Measurements from ENCODE around the gene DDX46.
"Not testable (repeated sequence)": the region's sequence is repeated elsewhere in the genome, so short reads cannot be mapped to it uniquely, and the experiment has no call there.

Gene DDX46

DNA sequence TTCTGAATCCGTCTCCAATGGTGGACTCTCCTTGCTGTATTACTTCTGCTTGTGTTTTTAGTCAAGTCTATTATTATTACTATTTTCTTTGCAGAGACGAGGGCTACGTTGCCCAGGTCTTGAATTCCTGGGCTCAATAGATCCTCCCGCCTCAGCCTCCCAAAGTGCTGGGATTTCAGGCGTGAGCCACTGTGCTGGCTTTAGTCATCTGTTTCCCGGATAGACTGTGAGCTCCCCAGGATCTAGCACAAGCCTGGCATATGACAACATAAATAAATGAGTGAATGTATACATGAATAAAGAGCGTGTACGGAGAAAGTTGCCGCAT lies 439 bp upstream of the DDX46 start:
- Mint-ChIP-seq H3K36me3 (ENCODE audit: insufficient read depth) (peaks cover 10% of the 10 kb centered on the region), H3K4me1 (ENCODE audit: low read depth in 2 of 2) (peaks cover 19 to 27% of the 10 kb centered on the region in 2 donors), H3K4me3 (peak overlapping the region; percentile 99 to 100), H3K27me3 (no peaks in the 10 kb centered on the region), H3K27ac (peak overlapping the region; percentile 97 to 98), H3K9me3 (no peaks in the 10 kb centered on the region)
- ATAC-seq (replicated peaks) (no peak), DNase-seq (no peak)

DNA sequence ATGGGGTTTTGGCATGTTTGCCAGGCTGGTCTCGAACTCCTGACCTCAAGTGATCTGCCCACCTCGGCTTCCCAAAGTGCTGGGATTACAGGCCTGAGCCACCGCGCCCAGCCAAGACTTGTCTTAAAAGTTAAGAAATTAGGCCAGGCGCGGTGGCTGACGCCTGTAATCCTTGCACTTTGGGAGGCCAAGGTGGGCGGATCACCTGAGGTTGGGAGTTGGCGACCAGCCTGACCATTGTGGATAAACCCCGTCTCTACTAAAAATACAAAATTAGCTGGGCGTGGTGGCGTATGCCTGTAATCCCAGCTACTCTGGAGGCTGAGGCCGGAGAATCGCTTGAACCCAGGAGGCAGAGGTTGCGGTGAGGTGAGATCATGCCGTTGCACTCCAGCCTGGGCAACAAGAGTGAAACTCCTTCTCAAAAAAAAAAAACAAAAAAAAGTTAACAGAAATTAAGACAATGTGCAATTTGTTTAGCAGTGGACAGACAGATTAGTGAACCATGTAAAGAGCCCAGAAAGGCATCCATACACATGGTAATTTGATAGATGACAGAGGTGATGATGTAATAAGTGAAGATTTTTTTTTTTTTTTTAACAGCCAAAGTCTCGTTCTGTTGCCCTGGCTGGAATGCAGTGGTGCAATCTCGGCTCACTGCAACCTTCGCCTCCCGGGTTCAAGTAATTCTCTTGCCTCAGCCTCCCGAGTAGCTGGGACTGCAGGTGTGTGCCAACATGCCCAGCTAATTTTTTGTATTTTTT lies 9.1 kb downstream of the DDX46 start:
- not testable (repeated sequence) for H3K9me3 Mint-ChIP-seq; H3K4me3 Mint-ChIP-seq; DNase-seq; ATAC-seq (replicated peaks); H3K27ac Mint-ChIP-seq; H3K4me1 Mint-ChIP-seq (ENCODE audit: low read depth in 2 of 2); H3K27me3 Mint-ChIP-seq
- H3K36me3 Mint-ChIP-seq (ENCODE audit: insufficient read depth), result peaks cover 90% of the 10 kb centered on the region

DNA sequence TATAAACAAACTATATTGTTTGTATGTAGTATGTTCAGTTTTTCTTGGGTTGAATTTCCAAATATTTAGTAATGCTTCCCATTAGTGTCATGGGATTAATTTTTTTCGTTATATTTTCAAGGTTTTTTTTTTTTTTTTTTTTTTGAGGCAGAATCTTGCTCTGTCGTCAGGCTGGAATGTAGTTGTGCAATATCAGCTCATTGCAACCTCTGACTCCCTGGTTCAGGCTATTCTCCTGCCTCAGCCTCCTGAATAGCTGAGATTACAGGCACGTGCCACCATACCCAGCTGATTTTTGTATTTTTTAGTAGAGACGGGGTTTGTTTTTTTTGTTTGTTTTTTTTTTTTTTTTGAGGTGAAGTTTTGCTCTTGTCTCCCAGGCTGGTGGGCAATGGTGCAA lies 10.6 kb downstream of the DDX46 start:
- Mint-ChIP-seq H3K9me3 (no peaks in the 10 kb centered on the region), H3K27ac (no peak overlapping the region), H3K36me3 (ENCODE audit: insufficient read depth) (peaks cover 94% of the 10 kb centered on the region), H3K27me3 (no peaks in the 10 kb centered on the region), H3K4me3 (no peak overlapping the region), H3K4me1 (ENCODE audit: low read depth in 2 of 2) (peaks cover 0 to 3% of the 10 kb centered on the region in 2 donors)
- ATAC-seq (replicated peaks), result no peak
- no peak for DNase-seq

DNA sequence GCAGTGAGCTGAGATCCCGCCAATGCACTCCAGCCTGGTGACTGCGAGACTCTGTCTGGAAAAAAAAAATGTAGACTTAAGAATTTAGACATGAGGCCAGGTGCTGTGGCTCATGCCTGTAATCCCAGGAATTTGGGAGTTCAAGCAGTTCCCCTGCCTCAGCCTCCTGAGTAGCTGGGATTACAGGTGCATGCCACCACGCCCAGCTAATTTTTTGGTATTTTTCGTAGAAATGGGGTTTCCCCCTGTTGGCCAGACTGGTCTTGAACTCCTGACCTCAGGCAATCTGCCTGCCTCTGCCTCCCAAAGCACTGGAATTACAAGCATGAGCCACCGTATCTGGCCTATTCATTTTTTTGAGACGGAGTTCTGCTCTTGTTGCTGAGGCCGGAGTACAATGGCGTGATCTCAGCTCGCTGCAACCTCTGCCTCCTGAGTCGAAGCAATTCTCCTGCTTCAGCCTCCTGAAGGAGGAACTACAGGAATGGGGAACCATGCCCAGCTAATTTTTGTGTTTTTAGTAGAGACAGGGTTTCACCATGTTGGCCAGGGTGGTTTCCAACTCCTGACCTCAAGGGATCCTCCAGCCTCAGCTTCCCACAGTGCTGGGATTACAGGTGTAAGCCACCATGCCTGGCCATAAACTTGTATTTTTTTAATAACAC lies 14.0 kb downstream of the DDX46 start:
- H3K9me3 Mint-ChIP-seq, result no peaks in the 10 kb centered on the region
- peaks cover 93% of the 10 kb centered on the region for H3K36me3 Mint-ChIP-seq (ENCODE audit: insufficient read depth)
- no peak overlapping the region for H3K27ac Mint-ChIP-seq
- ATAC-seq (replicated peaks) (no peak), DNase-seq (no peak)
- H3K4me1 Mint-ChIP-seq (ENCODE audit: low read depth in 2 of 2), result no peaks in the 10 kb centered on the region
- H3K4me3 Mint-ChIP-seq, result no peak overlapping the region
- H3K27me3 Mint-ChIP-seq, result no peaks in the 10 kb centered on the region

DNA sequence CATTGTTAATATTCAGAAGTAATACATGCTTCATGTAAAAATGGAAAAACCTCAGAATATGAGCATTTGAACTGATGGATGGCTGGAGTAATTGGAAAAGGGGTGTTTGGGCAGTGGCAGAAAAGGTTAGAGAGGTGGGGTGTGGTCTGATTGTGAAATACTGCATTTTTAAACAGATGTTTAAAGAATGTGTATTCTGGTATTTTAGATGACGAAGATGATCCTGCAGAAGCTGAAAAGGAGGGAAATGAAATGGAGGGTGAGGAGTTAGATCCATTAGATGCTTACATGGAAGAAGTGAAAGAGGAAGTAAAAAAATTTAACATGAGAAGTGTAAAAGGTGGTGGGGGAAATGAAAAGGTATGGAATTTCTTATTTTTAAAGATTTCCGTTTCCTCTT lies 18.8 kb downstream of the DDX46 start:
- Mint-ChIP-seq H3K4me1 (ENCODE audit: low read depth in 2 of 2) (no peaks in the 10 kb centered on the region), H3K4me3 (no peak overlapping the region), H3K9me3 (no peaks in the 10 kb centered on the region), H3K27ac (no peak overlapping the region), H3K36me3 (ENCODE audit: insufficient read depth) (peaks cover 80% of the 10 kb centered on the region), H3K27me3 (no peaks in the 10 kb centered on the region)
- DNase-seq (no peak), ATAC-seq (replicated peaks) (no peak)

DNA sequence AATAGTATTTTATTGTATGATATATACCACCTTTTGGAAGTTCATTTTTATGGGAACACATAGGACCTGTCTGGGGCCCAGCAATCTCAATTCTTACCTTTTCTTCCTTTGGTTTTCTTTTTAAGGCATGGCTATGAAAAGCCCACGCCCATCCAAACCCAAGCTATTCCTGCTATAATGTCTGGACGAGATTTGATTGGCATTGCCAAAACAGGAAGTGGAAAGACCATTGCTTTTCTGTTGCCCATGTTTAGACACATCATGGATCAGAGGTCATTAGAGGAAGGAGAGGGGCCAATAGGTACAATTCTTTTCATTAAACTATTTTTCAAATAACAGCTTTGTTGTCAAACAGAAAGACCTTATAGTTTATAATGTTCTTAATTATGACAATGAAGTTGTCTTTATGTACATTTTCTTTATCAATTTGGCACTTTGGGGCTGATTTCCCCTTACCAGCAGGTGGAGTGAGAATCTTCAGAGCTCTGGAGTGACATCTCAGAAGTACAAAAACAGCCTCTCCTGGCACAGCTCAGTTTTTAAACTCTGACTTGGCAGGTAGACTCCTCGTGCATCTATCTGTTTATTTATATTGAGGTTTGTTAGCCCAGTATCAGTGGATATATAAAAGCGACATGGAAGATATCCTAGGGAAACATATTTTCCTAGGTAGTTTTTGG lies 25.8 kb downstream of the DDX46 start:
- Mint-ChIP-seq H3K9me3 (no peaks in the 10 kb centered on the region), H3K27ac (peak overlapping the region; percentile 8 to 67), H3K36me3 (ENCODE audit: insufficient read depth) (peaks cover 83% of the 10 kb centered on the region), H3K4me1 (ENCODE audit: low read depth in 2 of 2) (no peaks in the 10 kb centered on the region), H3K27me3 (no peaks in the 10 kb centered on the region), H3K4me3 (no peak overlapping the region)
- DNase-seq (no peak), ATAC-seq (replicated peaks) (no peak)

DNA sequence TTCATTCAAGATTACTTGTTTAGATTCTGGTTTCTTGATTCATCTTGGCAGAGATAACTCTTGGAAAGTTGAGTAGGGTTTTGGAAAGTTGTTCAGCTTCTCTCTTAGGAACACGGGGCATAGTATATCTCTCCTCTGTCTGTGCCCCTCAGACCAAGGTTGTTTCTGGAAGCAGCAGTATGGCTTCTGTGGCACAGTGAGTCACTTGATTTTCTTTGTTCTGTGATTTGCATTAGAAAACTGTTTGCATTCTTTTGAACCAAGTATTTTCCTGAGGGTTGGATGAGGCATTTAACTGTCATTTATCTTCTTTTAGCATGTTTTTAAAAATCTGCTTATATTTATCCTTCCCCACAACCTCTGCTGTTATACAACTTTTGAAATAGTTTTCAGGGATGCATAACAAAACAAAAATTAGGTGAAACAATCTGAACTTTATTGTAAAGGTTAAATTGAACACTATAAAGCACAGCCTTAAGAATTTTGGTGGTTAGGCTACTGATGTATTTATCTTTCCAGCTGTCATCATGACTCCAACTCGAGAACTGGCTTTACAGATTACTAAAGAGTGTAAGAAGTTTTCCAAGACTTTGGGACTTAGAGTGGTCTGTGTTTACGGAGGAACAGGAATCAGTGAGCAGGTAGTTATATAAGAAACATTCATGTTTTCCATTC lies 26.5 kb downstream of the DDX46 start:
- ATAC-seq (replicated peaks) (no peak), DNase-seq (no peak)
- Mint-ChIP-seq H3K36me3 (ENCODE audit: insufficient read depth) (peaks cover 89% of the 10 kb centered on the region), H3K9me3 (no peaks in the 10 kb centered on the region), H3K4me3 (no peak overlapping the region), H3K4me1 (ENCODE audit: low read depth in 2 of 2) (no peaks in the 10 kb centered on the region), H3K27me3 (no peaks in the 10 kb centered on the region), H3K27ac (peak overlapping the region in 1 of 2 donors; percentile 67)

DNA sequence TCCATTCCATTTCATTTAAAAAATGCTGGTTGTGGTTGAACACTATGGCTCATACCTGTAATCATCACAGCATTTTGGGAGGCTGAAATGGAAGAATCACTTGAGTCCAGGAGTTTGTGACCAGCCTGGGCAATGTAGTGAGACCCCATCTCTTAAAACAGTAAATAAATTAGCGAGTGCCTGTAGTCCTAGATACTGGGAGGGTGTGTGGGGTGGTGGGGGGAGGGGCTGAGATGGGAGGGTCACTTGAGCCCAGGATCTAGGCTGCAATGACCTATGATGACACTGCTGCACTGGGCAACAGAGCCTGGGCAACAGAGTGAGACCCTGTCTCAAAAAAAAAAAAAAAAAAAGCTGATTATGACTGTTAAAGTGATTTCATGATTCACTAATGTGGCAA lies 29.1 kb downstream of the DDX46 start:
- no peak overlapping the region for H3K4me3 Mint-ChIP-seq
- no peaks in the 10 kb centered on the region for H3K4me1 Mint-ChIP-seq (ENCODE audit: low read depth in 2 of 2)
- no peaks in the 10 kb centered on the region for H3K9me3 Mint-ChIP-seq
- ATAC-seq (replicated peaks), result no peak
- H3K36me3 Mint-ChIP-seq (ENCODE audit: insufficient read depth), result peaks cover 86% of the 10 kb centered on the region
- H3K27ac Mint-ChIP-seq, result peak overlapping the region in 1 of 2 donors; percentile 22
- no peaks in the 10 kb centered on the region for H3K27me3 Mint-ChIP-seq
- no peak for DNase-seq

DNA sequence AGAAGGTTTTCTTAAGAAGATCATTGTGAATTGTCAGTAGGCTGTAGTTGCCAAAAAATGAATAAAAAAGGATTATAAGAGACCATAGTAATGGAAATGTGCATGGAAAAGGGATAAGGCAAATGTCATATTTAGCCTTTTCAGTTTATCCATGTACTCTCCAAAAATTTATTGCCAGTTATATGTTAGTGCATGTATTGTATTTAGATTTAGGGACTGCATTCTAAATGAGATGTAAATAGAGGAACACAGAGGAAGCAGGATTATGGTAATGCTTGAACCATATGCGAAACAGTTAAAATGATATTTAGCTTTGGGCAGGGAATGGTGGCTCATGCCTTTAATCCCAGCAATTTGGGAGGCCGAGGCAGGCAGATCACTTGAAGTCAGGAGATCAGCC lies 33.0 kb downstream of the DDX46 start:
- no peaks in the 10 kb centered on the region for H3K9me3 Mint-ChIP-seq

DNA sequence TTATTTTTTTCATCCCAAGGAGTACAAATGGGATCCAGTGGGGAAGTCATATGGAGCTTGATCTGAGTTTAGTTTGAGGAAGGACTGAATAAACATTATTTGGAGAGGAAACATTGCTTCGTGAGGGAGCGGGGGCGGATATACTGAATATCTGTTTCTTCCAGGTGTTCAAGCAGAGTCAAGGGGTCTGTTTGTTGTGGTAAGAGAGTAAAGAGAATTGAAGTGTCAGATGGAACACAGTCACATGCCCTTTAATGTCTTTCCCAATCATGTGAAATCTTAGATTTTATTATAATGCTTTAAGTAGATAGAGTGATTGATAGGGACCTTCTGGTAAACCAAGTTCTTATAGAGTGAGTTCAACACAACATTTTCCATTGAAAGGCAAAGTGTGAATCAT lies 33.7 kb downstream of the DDX46 start:
- no peaks in the 10 kb centered on the region for H3K9me3 Mint-ChIP-seq
- ATAC-seq (replicated peaks) (no peak), DNase-seq (no peak)
- no peaks in the 10 kb centered on the region for H3K27me3 Mint-ChIP-seq
- H3K4me3 Mint-ChIP-seq, result no peak overlapping the region
- no peaks in the 10 kb centered on the region for H3K4me1 Mint-ChIP-seq (ENCODE audit: low read depth in 2 of 2)
- H3K27ac Mint-ChIP-seq, result peak overlapping the region; percentile 46 to 62
- peaks cover 83% of the 10 kb centered on the region for H3K36me3 Mint-ChIP-seq (ENCODE audit: insufficient read depth)

More for the DNA sequence above, 33.0 kb downstream of the DDX46 start:
- Mint-ChIP-seq H3K27me3 (no peaks in the 10 kb centered on the region), H3K27ac (peak overlapping the region in 1 of 2 donors; percentile 44), H3K36me3 (ENCODE audit: insufficient read depth) (peaks cover 83% of the 10 kb centered on the region), H3K4me1 (ENCODE audit: low read depth in 2 of 2) (no peaks in the 10 kb centered on the region), H3K4me3 (no peak overlapping the region)
- no peak for ATAC-seq (replicated peaks)
- no peak for DNase-seq

DNA sequence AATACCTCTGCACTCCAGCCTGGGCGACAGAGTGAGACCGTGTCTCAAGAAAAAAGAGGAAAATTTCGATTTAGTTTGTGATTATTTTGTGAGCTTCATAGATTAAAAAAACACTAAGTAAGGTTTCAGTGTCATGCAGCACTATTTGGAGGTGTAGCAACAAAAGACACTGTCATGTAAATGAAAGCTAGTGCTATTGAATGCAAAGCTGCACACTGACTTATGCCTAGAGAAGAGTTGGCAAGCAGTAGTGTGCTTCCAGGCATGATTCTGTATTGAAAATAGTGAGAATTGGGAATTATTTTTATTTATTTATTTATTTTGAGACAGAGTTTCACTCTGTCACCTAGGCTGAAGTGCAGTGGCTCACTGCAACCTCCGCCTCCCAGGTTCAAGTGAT lies 34.5 kb downstream of the DDX46 start:
- Mint-ChIP-seq H3K36me3 (ENCODE audit: insufficient read depth) (peaks cover 84% of the 10 kb centered on the region), H3K4me3 (no peak overlapping the region), H3K4me1 (ENCODE audit: low read depth in 2 of 2) (no peaks in the 10 kb centered on the region), H3K9me3 (no peaks in the 10 kb centered on the region), H3K27ac (peak overlapping the region; percentile 46 to 62), H3K27me3 (no peaks in the 10 kb centered on the region)
- ATAC-seq (replicated peaks) (no peak), DNase-seq (no peak)

DNA sequence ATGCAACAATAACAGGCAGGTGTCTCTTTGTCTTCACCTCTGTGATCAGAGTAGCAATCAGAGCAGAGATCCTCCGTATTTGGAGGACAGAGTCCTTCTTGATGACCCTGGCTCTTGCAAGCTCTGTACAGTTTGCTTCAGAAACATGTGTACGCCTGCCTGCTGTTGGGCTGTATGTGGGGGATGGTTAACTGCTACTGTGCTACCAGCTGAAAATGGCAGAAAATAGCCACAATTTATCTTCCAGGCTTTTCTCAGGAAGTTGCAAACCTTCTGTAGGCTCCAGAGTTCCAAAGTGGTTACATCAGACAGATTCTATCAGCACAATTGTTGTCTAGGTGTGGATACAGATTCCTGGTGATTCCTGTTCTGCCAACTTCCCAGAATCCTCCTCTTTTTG lies 35.5 kb downstream of the DDX46 start:
- Mint-ChIP-seq H3K27me3 (no peaks in the 10 kb centered on the region), H3K4me1 (ENCODE audit: low read depth in 2 of 2) (no peaks in the 10 kb centered on the region), H3K36me3 (ENCODE audit: insufficient read depth) (peaks cover 85% of the 10 kb centered on the region), H3K27ac (no peak overlapping the region), H3K4me3 (no peak overlapping the region), H3K9me3 (no peaks in the 10 kb centered on the region)
- no peak for ATAC-seq (replicated peaks)
- DNase-seq, result no peak

DNA sequence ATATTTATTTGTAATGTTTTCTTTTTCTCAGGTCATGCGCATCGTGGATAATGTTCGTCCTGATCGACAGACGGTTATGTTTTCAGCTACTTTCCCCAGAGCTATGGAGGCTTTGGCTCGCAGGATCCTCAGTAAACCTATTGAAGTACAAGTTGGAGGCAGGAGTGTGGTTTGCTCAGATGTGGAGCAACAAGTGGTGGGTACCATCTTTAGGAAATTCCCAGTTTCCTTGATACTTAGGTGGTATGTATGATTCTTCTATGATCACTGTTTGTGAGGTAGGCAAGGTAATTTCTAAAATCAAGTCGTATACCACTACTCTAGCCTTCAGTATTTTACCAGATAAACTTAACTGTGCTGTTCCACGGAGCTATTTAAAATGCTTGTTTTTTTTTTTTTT lies 36.2 kb downstream of the DDX46 start:
- Mint-ChIP-seq H3K36me3 (ENCODE audit: insufficient read depth) (peaks cover 82% of the 10 kb centered on the region), H3K27ac (peak overlapping the region in 1 of 2 donors; percentile 51), H3K27me3 (no peaks in the 10 kb centered on the region), H3K4me3 (no peak overlapping the region), H3K9me3 (no peaks in the 10 kb centered on the region), H3K4me1 (ENCODE audit: low read depth in 2 of 2) (no peaks in the 10 kb centered on the region)
- no peak for ATAC-seq (replicated peaks)
- DNase-seq, result no peak

All from effector memory CD8-positive, alpha-beta T cell (primary cell).